SK-N-SH (cell line): Measurements from ENCODE around the gene ACTN3. TPM values are rescaled to one million over a fixed set of nuclear protein-coding genes. Genes with fewer than 3 reads are reported as not detected.
"Not testable (repeated sequence)": the region's sequence is repeated elsewhere in the genome, so short reads cannot be mapped to it uniquely, and the experiment has no call there.

Source experiments
- CTCF ChIA-PET: fragments of 300-600, 350-600 bp; formaldehyde crosslinking; extraction: SDS; loops from one replicate; lab custom pipeline; 2021; lab: Yijun Ruan, JAX
- POLR2A ChIA-PET: fragments of 350-600 bp; sonication (Branson Sonifier 250); formaldehyde crosslinking; extraction: SDS; loops from one replicate; lab custom pipeline; 2020; ENCODE audit warnings: antibody characterized with exemption, inconsistent platforms; lab: Yijun Ruan, JAX
- DNase-seq: peaks from one replicate; pipeline ENCODE4 v3.0.0; 2012
- H2AFZ ChIP-seq: fragments of 200-600 bp; sonication (generic); 2 replicates; pipeline ENCODE4 v1.8.1; 2016; ENCODE audit warnings: antibody characterized with exemption, mild to moderate bottlenecking, low read depth
- H3F3A ChIP-seq: fragments of 200-600 bp; sonication (generic); replicated peaks from 2 replicates; pipeline ENCODE3; 2016; ENCODE audit warnings: antibody characterized with exemption, mild to moderate bottlenecking; ENCODE audit not compliant: insufficient read depth
- H3K27ac ChIP-seq, 2 experiments: fragments of 200-500 bp in 1 of 2; fragments of 200-600 bp in 1 of 2; sonication (Bioruptor generic) in 1 of 2; sonication (generic), shearing (Covaris generic) in 1 of 2; 2 replicates each; pipeline versions ENCODE4 v1.5.1 to v1.6.1; 2014 to 2016; ENCODE audit warnings: low read depth in 2 of 2, inconsistent platforms in 1 of 2, low read length in 1 of 2, mild to moderate bottlenecking in 1 of 2, mixed read lengths in 1 of 2
- H3K27me3 ChIP-seq: fragments of 200-600 bp; sonication (generic), shearing (Covaris generic); 2 replicates; pipeline ENCODE4 v1.6.1; 2016; ENCODE audit warnings: mixed run types; ENCODE audit not compliant: insufficient read depth
- H3K36me3 ChIP-seq, 2 experiments: fragments of 200-500 bp in 1 of 2; fragments of 200-600 bp in 1 of 2; sonication (Bioruptor generic) in 1 of 2; sonication (generic) in 1 of 2; replicated peaks in 1 of 2; 2 replicates each; pipeline versions ENCODE3 to v1.5.1; 2014 to 2016; ENCODE audit warnings: low read length in 1 of 2, mild to moderate bottlenecking in 1 of 2; ENCODE audit not compliant: insufficient read depth in 2 of 2, control insufficient read depth in 1 of 2
- H3K4me1 ChIP-seq, 2 experiments: fragments of 200-500 bp in 1 of 2; fragments of 200-600 bp in 1 of 2; sonication (Bioruptor generic) in 1 of 2; sonication (generic), shearing (Covaris generic) in 1 of 2; 2 replicates each; pipeline versions ENCODE4 v1.5.1 to v1.6.1; 2014 to 2016; ENCODE audit warnings: low read depth in 1 of 2, low read length in 1 of 2, mixed run types in 1 of 2; ENCODE audit not compliant: insufficient read depth in 2 of 2, control insufficient read depth in 1 of 2
- H3K4me2 ChIP-seq: fragments of 200-600 bp; sonication (generic), shearing (Covaris generic); 2 replicates; pipeline ENCODE4 v1.6.1; 2017; ENCODE audit warnings: mixed run types
- H3K4me3 ChIP-seq, 2 experiments: fragments of 200-500 bp in 1 of 2; fragments of 200-600 bp in 1 of 2; sonication (Bioruptor generic) in 1 of 2; sonication (generic), shearing (Covaris generic) in 1 of 2; 2 replicates each; pipeline versions ENCODE4 v1.5.1 to v1.8.1; 2014 to 2016; ENCODE audit warnings: low read depth in 2 of 2, inconsistent platforms in 1 of 2, low read length in 1 of 2, mild to moderate bottlenecking in 1 of 2, mixed read lengths in 1 of 2, moderate library complexity in 1 of 2
- H3K79me2 ChIP-seq: fragments of 200-600 bp; sonication (generic); 2 replicates; pipeline ENCODE4 v1.8.1; 2017; ENCODE audit warnings: mild to moderate bottlenecking; ENCODE audit not compliant: insufficient read depth
- H3K9ac ChIP-seq: fragments of 200-600 bp; sonication (generic); 2 replicates; pipeline ENCODE4 v1.6.1; 2017; ENCODE audit warnings: mixed run types
- H3K9me2 ChIP-seq: fragments of 200-600 bp; sonication (generic); 2 replicates; pipeline ENCODE4 v1.6.1; 2017; ENCODE audit warnings: mixed run types
- H3K9me3 ChIP-seq: fragments of 200-600 bp; sonication (generic); 2 replicates; pipeline ENCODE4 v1.6.1; 2017; ENCODE audit warnings: mixed run types, mild to moderate bottlenecking, moderate library complexity
- H4K20me1 ChIP-seq: fragments of 200-600 bp; sonication (generic); 2 replicates; pipeline ENCODE4 v1.6.1; 2017; ENCODE audit warnings: mild to moderate bottlenecking, mixed run types; ENCODE audit not compliant: insufficient read depth
- ELF1 ChIP-seq: IDR thresholded peaks from 2 replicates; pipeline ENCODE4 v1.4.0; 2012
- EP300 ChIP-seq, 2 experiments: IDR thresholded peaks; 2 replicates each; pipeline versions ENCODE4 v1.4.0 to v1.6.1; 2012; ENCODE audit warnings: borderline replicate concordance in 1 of 2, low read depth in 1 of 2, low read length in 1 of 2
- EZH2phosphoT487 ChIP-seq: fragments of 200-600 bp; sonication (generic); IDR thresholded peaks from 2 replicates; pipeline ENCODE4 v1.6.1; 2017; ENCODE audit warnings: low read depth, mixed run types, mild to moderate bottlenecking, antibody characterized with exemption, moderate library complexity, borderline replicate concordance
- FOSL2 ChIP-seq: IDR thresholded peaks from 2 replicates; pipeline ENCODE4 v1.4.0; 2012; ENCODE audit warnings: low read depth, mild to moderate bottlenecking, moderate library complexity, borderline replicate concordance
- FOXJ3 ChIP-seq: sonication (generic); formaldehyde crosslinking; IDR thresholded peaks from 2 replicates; pipeline ENCODE4 v1.5.1; 2020; ENCODE audit warnings: mild to moderate bottlenecking, missing genetic modification reagents
- FOXM1 ChIP-seq: IDR thresholded peaks from 2 replicates; pipeline ENCODE4 v1.4.0; 2012; ENCODE audit warnings: low read depth, mild to moderate bottlenecking
- GABPA ChIP-seq: IDR thresholded peaks from 2 replicates; pipeline ENCODE4 v1.4.0; 2012; ENCODE audit warnings: low read depth, mild to moderate bottlenecking
- GATA2 ChIP-seq: sonication (generic); formaldehyde crosslinking; IDR thresholded peaks from 2 replicates; pipeline ENCODE4 v1.5.0; 2020; ENCODE audit warnings: mild to moderate bottlenecking, missing genetic modification reagents
- MAX ChIP-seq: IDR thresholded peaks from 2 replicates; pipeline ENCODE4 v1.4.0; 2012; ENCODE audit warnings: low read depth
- PBX3 ChIP-seq: IDR thresholded peaks from 2 replicates; pipeline ENCODE4; 2012
- POLR2AphosphoS5 ChIP-seq: IDR thresholded peaks from 2 replicates; pipeline ENCODE4 v1.6.1; 2012; ENCODE audit warnings: low read depth, low read length
- RAD21 ChIP-seq: IDR thresholded peaks from 2 replicates; pipeline ENCODE4 v1.6.1; 2012; ENCODE audit warnings: mild to moderate bottlenecking, low read length
- REST ChIP-seq: IDR thresholded peaks from 2 replicates; pipeline ENCODE4 v1.6.1; 2012; ENCODE audit warnings: mild to moderate bottlenecking, low read depth, low read length, moderate library complexity
- RXRA ChIP-seq: IDR thresholded peaks from 2 replicates; pipeline ENCODE4 v1.4.0; 2012; ENCODE audit warnings: low read depth, mild to moderate bottlenecking, borderline replicate concordance
- SMC3 ChIP-seq: IDR thresholded peaks from 2 replicates; pipeline ENCODE4 v1.6.1; 2012; ENCODE audit warnings: low read depth, low read length, improper control_type of control experiment
- TCF12 ChIP-seq: IDR thresholded peaks from 2 replicates; pipeline ENCODE4 v1.4.0; 2012
- TEAD4 ChIP-seq: IDR thresholded peaks from 2 replicates; pipeline ENCODE4 v1.4.0; 2012; ENCODE audit warnings: mild to moderate bottlenecking, borderline replicate concordance; ENCODE audit not compliant: insufficient read depth
- USF1 ChIP-seq: IDR thresholded peaks from 2 replicates; pipeline ENCODE4 v1.4.0; 2012; ENCODE audit warnings: low read depth, borderline replicate concordance
- USF2 ChIP-seq: fragments of 150-350 bp; IDR thresholded peaks from 2 replicates; pipeline ENCODE4 v1.6.1; 2017; ENCODE audit warnings: antibody characterized with exemption, low read length, low read depth, borderline replicate concordance
- ZBTB33 ChIP-seq: IDR thresholded peaks from 2 replicates; pipeline ENCODE4 v1.4.0; 2012; ENCODE audit warnings: low read depth, borderline replicate concordance
- WGBS: methylation state at CpG from one replicate; pipeline ENCODE4 v1.1.6; 2017; ENCODE audit warnings: low lambda C conversion rate; 5-methylcytosine and 5-hydroxymethylcytosine counted together
- polyA plus RNA-seq, 3 experiments: library from polyadenylated mRNA; depleted of rRNA; stranded (reverse); fragments of >200 nt; gene quantifications; 2 replicates each; pipeline ENCODE4 v1.2.3, GENCODE V29; 2012

ACTN3 gene
- polyA plus RNA-seq, 1 of the 3 experiments (the other 2 are of a cell fraction), result 0.02 TPM

GRCh38 chr11:66586136-66586535 lies 39.4 kb downstream of the ACTN3 start:
- H4K20me1 ChIP-seq, result no peaks in the 10 kb centered on the region
- no peak overlapping the region for H3K4me2 ChIP-seq
- no peak overlapping the region for H2AFZ ChIP-seq
- no peak overlapping the region for H3K9ac ChIP-seq
- H3F3A ChIP-seq, result no peaks in the 10 kb centered on the region
- H3K27ac ChIP-seq, result no peak overlapping the region
- DNase-seq, result no peak
- no peaks in the 10 kb centered on the region for H3K9me2 ChIP-seq
- no peak for TF ChIP-seq EP300 (IDR thresholded peaks at IDR 0.05; ENCODE audit: borderline replicate concordance in 1 of 2, low read depth in 1 of 2, low read length in 1 of 2)
- no peak for TF ChIP-seq GATA2 (CRISPR knock-in tag)
- TF ChIP-seq GABPA, result no peak
- TF ChIP-seq MAX, result no peak
- TF ChIP-seq TEAD4, result no peak
- TF ChIP-seq ELF1, result no peak
- TF ChIP-seq FOXM1, result no peak
- no peak for TF ChIP-seq TCF12
- no peak for TF ChIP-seq PBX3
- no peak for TF ChIP-seq RAD21
- TF ChIP-seq POLR2AphosphoS5, result no peak
- TF ChIP-seq EZH2phosphoT487, result no peak
- no peak for TF ChIP-seq REST
- TF ChIP-seq USF2, result no peak
- no peak for TF ChIP-seq USF1
- TF ChIP-seq FOXJ3 (CRISPR knock-in tag), result no peak
- TF ChIP-seq SMC3, result no peak
- no peak for TF ChIP-seq ZBTB33
- no peak for TF ChIP-seq FOSL2
- no peak for TF ChIP-seq RXRA
- no peak overlapping the region for H3K4me3 ChIP-seq
- ChIA-PET CTCF (no interaction called here), POLR2A (no interaction called here)
- H3K4me1 ChIP-seq, result no peaks in the 10 kb centered on the region
- H3K27me3 ChIP-seq, result no peaks in the 10 kb centered on the region
- H3K9me3 ChIP-seq, result no peaks in the 10 kb centered on the region
- no peaks in the 10 kb centered on the region for H3K36me3 ChIP-seq
- no peaks in the 10 kb centered on the region for H3K79me2 ChIP-seq
- 15% methylated on average over 2 of the region's 2 CpGs for WGBS

GRCh38 chr11:66589315-66589714 lies 42.6 kb downstream of the ACTN3 start:
- H3K9ac ChIP-seq, H4K20me1 ChIP-seq, H3K9me2 ChIP-seq, H2AFZ ChIP-seq, H3K27ac ChIP-seq, DNase-seq, H3K4me3 ChIP-seq, H3K36me3 ChIP-seq, H3K27me3 ChIP-seq, H3K4me2 ChIP-seq, H3K9me3 ChIP-seq, H3F3A ChIP-seq: not testable (repeated sequence)
- Histone ChIP-seq H3K4me1 (peaks cover 0 to 11% of the 10 kb centered on the region in 2 experiments; a peak in 1 of 4 replicates), H3K79me2 (peaks cover 12% of the 10 kb centered on the region)
- ChIA-PET CTCF (interaction anchor here (1.4 to 2.0 kb wide), 2 partner anchors 8 to 10 kb away, joined by 4 to 8 read pairs; no protein-coding TSS in a partner anchor), POLR2A (interaction anchor here (0.6 kb wide), 1 partner anchor 49 kb away, joined by 3 read pairs; no protein-coding TSS in a partner anchor)
- 50% methylated on average over 2 of the region's 2 CpGs for WGBS
